Pancreas (tissue), 10 donors: ENCODE results near the gene CFAP54. TPM values are rescaled to one million over a fixed set of nuclear protein-coding genes. Genes with fewer than 3 reads are reported as not detected.
A peak's percentile ranks its signal among the peaks of the same experiment; 100 is the strongest.

Source experiments
- ATAC-seq, 4 donors: fragments of 200-7000 bp; cut with Tn5 transposase; one replicate each; pipeline versions ENCODE4 v1.8.0 to v1.9.1; 2020; ENCODE audit warnings: mild to moderate bottlenecking in 4 of 4, moderate library complexity in 4 of 4
- DNase-seq, 6 donors: peaks; one replicate each; pipeline ENCODE4 v3.0.0-alpha.2; 2020
- FAIRE-seq: peaks from 2 replicates; lab custom pipeline; 2012; peaks lifted over from hg19 to GRCh38; lab: Jason Lieb, UNC
- H3K27ac ChIP-seq, 4 donors: fragments of 200-600 bp; sonication (generic); 1 replicate in 3 of 4; 2 replicates in 1 of 4; pipeline versions ENCODE4 v1.5.0 to v1.8.0; 2020
- H3K27me3 ChIP-seq, 4 donors: fragments of 200-600 bp; one replicate each; pipeline ENCODE4 v1.8.0; 2021
- H3K36me3 ChIP-seq, 3 donors: fragments of 200-600 bp; sonication (generic) in 1 of 3; one replicate each; pipeline versions ENCODE4 v1.5.0 to v1.8.0; 2020 to 2021
- H3K4me1 ChIP-seq, 3 donors: fragments of 200-600 bp; one replicate each; pipeline ENCODE4 v1.8.0; 2021
- H3K4me3 ChIP-seq, 4 donors: fragments of 200-600 bp; sonication (generic) in 2 of 4; one replicate each; pipeline versions ENCODE4 v1.5.0 to v1.8.0; 2020 to 2021
- H3K9me3 ChIP-seq, 4 donors: fragments of 200-600 bp; one replicate each; pipeline ENCODE4 v1.8.0; 2021
- CTCF ChIP-seq, 4 donors: fragments of 200-600 bp; sonication (generic) in 3 of 4; IDR thresholded peaks; one replicate each; pipeline versions ENCODE4 v1.5.0 to v1.8.0; 2021; ENCODE audit warnings: antibody characterized with exemption in 4 of 4
- WGBS, 2 donors: extraction: QIAGEN DNeasy Blood & Tissue Kit; methylation state at CpG; one replicate each; pipeline ENCODE4 v1.1.7; 2013; 5-methylcytosine and 5-hydroxymethylcytosine counted together
- intact Hi-C, 3 donors: fragments of 100-400 bp; cut with DNase I; formaldehyde crosslinking; loops; one replicate each; pipeline versions ENCODE4 v1.11.1 to v1.14.2; 2022
- polyA plus RNA-seq, 2 donors: library from polyadenylated mRNA; stranded (reverse); fragments of 200-250 nt; gene quantifications; one replicate each; pipeline ENCODE4 v1.2.3, GENCODE V29; 2013
- total RNA-seq, 6 donors: library from RNA; stranded (reverse); fragmentation: NEBNext Ultra II Directional in 4 of 6; extraction: Animal tissue kit (Norgen Biotek cat#: 25700) in 4 of 6; gene quantifications; one replicate each; pipeline versions ENCODE4 v1.2.1 to v1.2.4, GENCODE V29; 2021 to 2023
- donor health status: healthy with polysubstance abuse.
- donor health status: DM: no; HTN: no; CAD: no; lungs with moderate emphysema.
- donor health status: DM: no; HTN: no; CAD: no.
- donor health status: control.
- donor health status: control.
- donor health status: Bipolar disorder and iron deficiency.
- donor health status: DM: yes; HTN: yes; CAD: no.
- donor health status: DM: no; HTN: no; CAD: no.
- donor health status: DM: no; HTN: no; CAD: no.
- donor health status: DM: yes; HTN: yes; CAD: no.

The CFAP54 gene
- total and polyA plus RNA-seq, 8 donors: 0.02 to 0.21 (median 0.11) TPM

- DNase-seq (no peak), FAIRE-seq (no peak), ATAC-seq (peak in 3 of 4 donors; percentile 29 to 66 (median 31))
- Histone ChIP-seq H3K9me3 (no peaks in the 10 kb centered on the region), H3K36me3 (no peaks in the 10 kb centered on the region), H3K27ac (no peak overlapping the region), H3K27me3 (no peaks in the 10 kb centered on the region), H3K4me1 (no peaks in the 10 kb centered on the region), H3K4me3 (no peak overlapping the region)
- no peak for TF ChIP-seq CTCF (IDR thresholded peaks at IDR 0.05)
- intact Hi-C loops: no loop called here
- 70 to 75% methylated on average over 6 of the region's 6 CpGs for WGBS, 2 donors
Observed at GRCh38 chr12:96445691-96446583, 43.4 kb upstream of the CFAP54 start.

GRCh38 chr12:96447256-96447655 lies 42.1 kb upstream of the CFAP54 start:
- no peak overlapping the region for H3K4me3 ChIP-seq
- no peaks in the 10 kb centered on the region for H3K4me1 ChIP-seq
- TF ChIP-seq CTCF (IDR thresholded peaks at IDR 0.05): no peak
- 88 to 90% methylated on average over 3 of the region's 3 CpGs for WGBS, 2 donors
- no peak for FAIRE-seq
- H3K36me3 ChIP-seq: no peaks in the 10 kb centered on the region
- H3K27ac ChIP-seq: no peak overlapping the region
- no peak for DNase-seq
- H3K9me3 ChIP-seq: no peaks in the 10 kb centered on the region
- intact Hi-C loops: no loop called here
- H3K27me3 ChIP-seq: no peaks in the 10 kb centered on the region
- no peak for ATAC-seq

GRCh38 chr12:96448300-96448699 lies 41.1 kb upstream of the CFAP54 start:
- Histone ChIP-seq H3K4me3 (no peak overlapping the region), H3K9me3 (no peaks in the 10 kb centered on the region), H3K36me3 (no peaks in the 10 kb centered on the region), H3K4me1 (no peaks in the 10 kb centered on the region), H3K27me3 (no peaks in the 10 kb centered on the region), H3K27ac (no peak overlapping the region)
- DNase-seq: no peak
- FAIRE-seq: no peak
- no peak for TF ChIP-seq CTCF (IDR thresholded peaks at IDR 0.05)
- no peak for ATAC-seq
- intact Hi-C loops: no loop called here
- WGBS, 2 donors: 87 to 89% methylated on average over 3 of the region's 3 CpGs

- no peaks in the 10 kb centered on the region for H3K9me3 ChIP-seq
- ATAC-seq: no peak
- no peaks in the 10 kb centered on the region for H3K4me1 ChIP-seq
- no peaks in the 10 kb centered on the region for H3K27me3 ChIP-seq
- TF ChIP-seq CTCF (IDR thresholded peaks at IDR 0.05): no peak
- no peak overlapping the region for H3K27ac ChIP-seq
- WGBS, 2 donors: 63 to 71% methylated on average over 3 of the region's 3 CpGs
- intact Hi-C loops: no loop called here
- FAIRE-seq: no peak
- no peak overlapping the region for H3K4me3 ChIP-seq
- DNase-seq: no peak
- H3K36me3 ChIP-seq: no peaks in the 10 kb centered on the region
Observed at GRCh38 chr12:96452261-96452922, 37.0 kb upstream of the CFAP54 start.

GRCh38 chr12:96454396-96454795 lies 35.0 kb upstream of the CFAP54 start:
- FAIRE-seq (no peak), ATAC-seq (no peak), DNase-seq (no peak)
- intact Hi-C loops: no loop called here
- no peak for TF ChIP-seq CTCF (IDR thresholded peaks at IDR 0.05)
- Histone ChIP-seq H3K4me1 (no peaks in the 10 kb centered on the region), H3K9me3 (no peaks in the 10 kb centered on the region), H3K27me3 (no peaks in the 10 kb centered on the region), H3K4me3 (no peak overlapping the region), H3K27ac (no peak overlapping the region), H3K36me3 (no peaks in the 10 kb centered on the region)
